Measurements from ENCODE around the gene ZNF429.
"Not testable (repeated sequence)": the region's sequence is repeated elsewhere in the genome, so short reads cannot be mapped to it uniquely, and the experiment has no call there.

Gene ZNF429

GRCh38 chr19:21505459-21506451 is at the start of gene ZNF429:
TSS of gene ZNF429 (plus strand) at chr19:21505602. CDS start at chr19:21505772, 170 bp downstream.
- peak; percentile 95 for DNase-seq

- DNase-seq, result no peak
Observed at GRCh38 chr19:21460686-21461085, 44.7 kb upstream of the ZNF429 start.

- DNase-seq, result no peak
Observed at GRCh38 chr19:21462540-21462939, 42.9 kb upstream of the ZNF429 start.

GRCh38 chr19:21463449-21464105 is 41.8 kb upstream of the ZNF429 start:
- DNase-seq, result peak; percentile 42

- DNase-seq, result no peak
Observed at GRCh38 chr19:21466627-21467026, 38.8 kb upstream of the ZNF429 start.

GRCh38 chr19:21468791-21469190 is 36.6 kb upstream of the ZNF429 start:
- no peak for DNase-seq

GRCh38 chr19:21472507-21472906 is 32.9 kb upstream of the ZNF429 start:
- no peak for DNase-seq

- DNase-seq, result peak; percentile 79
Observed at GRCh38 chr19:21474671-21475181, 30.7 kb upstream of the ZNF429 start.

- not testable (repeated sequence) for DNase-seq
Observed at GRCh38 chr19:21482361-21482760, 23.0 kb upstream of the ZNF429 start.

- peak; percentile 79 for DNase-seq
Observed at GRCh38 chr19:21482863-21483276, 22.5 kb upstream of the ZNF429 start.

GRCh38 chr19:21483589-21484170 is 21.7 kb upstream of the ZNF429 start:
- peak; percentile 74 for DNase-seq

- no peak for DNase-seq
Observed at GRCh38 chr19:21484631-21485030, 20.8 kb upstream of the ZNF429 start.

- no peak for DNase-seq
Observed at GRCh38 chr19:21485926-21486325, 19.5 kb upstream of the ZNF429 start.

GRCh38 chr19:21487969-21488368 is 17.4 kb upstream of the ZNF429 start:
- DNase-seq, result no peak

GRCh38 chr19:21491146-21491545 is 14.3 kb upstream of the ZNF429 start:
- DNase-seq, result no peak

GRCh38 chr19:21492947-21493906 is 12.2 kb upstream of the ZNF429 start:
- no peak for DNase-seq

- DNase-seq, result no peak
Observed at GRCh38 chr19:21496876-21497275, 8.5 kb upstream of the ZNF429 start.

- DNase-seq, result no peak
Observed at GRCh38 chr19:21498651-21499050, 6.8 kb upstream of the ZNF429 start.

- no peak for DNase-seq
Observed at GRCh38 chr19:21508198-21508597, 2.8 kb downstream of the ZNF429 start.

GRCh38 chr19:21511058-21511457 is 5.7 kb downstream of the ZNF429 start:
- DNase-seq, result not testable (repeated sequence)

GRCh38 chr19:21512609-21513008 is 7.2 kb downstream of the ZNF429 start:
- not testable (repeated sequence) for DNase-seq

- no peak for DNase-seq
Observed at GRCh38 chr19:21513651-21514050, 8.2 kb downstream of the ZNF429 start.

Data from CD4-positive, alpha-beta T cell treated with Interleukin-21 for 1 hour (primary cell).